ENCODE data around the gene EGFR.

Gene EGFR

DNA sequence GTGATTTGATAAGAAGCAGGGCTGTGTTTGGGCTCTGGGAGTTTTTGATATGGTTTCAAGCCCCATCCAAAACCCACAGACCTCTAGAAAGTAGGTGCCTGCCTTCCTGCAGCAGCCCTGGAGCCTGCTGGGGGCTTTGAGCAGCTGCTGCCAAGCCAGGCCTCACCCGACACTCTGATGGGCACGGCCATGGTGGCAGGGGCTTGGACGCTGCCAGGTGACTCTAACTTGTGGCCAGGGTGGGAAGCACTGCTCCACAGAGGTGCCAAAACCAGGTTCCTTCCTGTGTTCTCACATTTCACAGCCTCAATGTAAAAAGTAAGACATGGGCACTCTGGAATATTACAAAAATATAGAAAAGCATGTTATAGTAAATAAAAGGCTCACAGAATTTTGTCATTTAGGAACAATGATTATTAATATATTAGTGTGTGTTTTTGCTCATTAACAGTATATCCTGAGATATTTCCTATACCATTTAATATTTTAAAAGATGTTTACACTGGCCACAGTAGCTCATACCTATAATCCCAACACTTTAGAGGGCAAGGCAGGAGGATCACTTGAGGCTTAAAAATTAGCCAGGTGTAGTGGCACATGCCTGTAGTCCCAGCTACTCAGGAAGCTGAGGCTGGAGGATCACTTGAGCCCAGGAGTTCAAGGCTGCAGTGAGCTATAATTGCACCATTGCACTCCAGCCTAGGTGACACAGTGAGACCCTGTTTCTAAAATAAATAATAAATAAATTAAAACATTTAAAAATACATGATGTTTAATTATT, 95.1 kb downstream of the EGFR start:
- Mint-ChIP-seq H3K4me3 (no peak overlapping the region), H3K4me1 (no peaks in the 10 kb centered on the region), H3K27ac (no peak overlapping the region), H3K36me3 (no peaks in the 10 kb centered on the region), H3K27me3 (no peaks in the 10 kb centered on the region), H3K9me3 (no peaks in the 10 kb centered on the region)
- CTCF ChIA-PET, result no interaction called here
- no peak for DNase-seq

DNA sequence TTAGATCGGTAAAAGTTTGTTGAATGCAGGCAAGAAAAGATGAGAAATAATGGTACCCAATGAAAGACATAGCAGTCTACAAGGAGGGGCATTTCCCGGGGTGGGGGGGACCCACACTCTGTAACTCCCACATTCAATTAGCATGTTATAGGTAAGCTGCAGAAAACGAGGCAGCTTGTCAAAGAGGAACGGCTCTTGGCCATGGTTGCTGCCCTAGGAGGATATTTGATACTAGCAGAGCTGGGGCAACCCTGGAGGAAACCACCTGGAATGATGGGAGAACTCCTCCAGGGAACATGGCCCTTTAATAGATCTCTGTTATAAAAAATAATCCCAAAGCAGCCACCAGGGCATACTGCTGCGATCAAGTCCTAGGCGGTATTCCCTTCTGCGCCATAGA, 98.5 kb downstream of the EGFR start:
- H3K4me3 Mint-ChIP-seq, result no peak overlapping the region
- H3K27ac Mint-ChIP-seq, result no peak overlapping the region
- CTCF ChIA-PET, result no interaction called here
- H3K36me3 Mint-ChIP-seq, result no peaks in the 10 kb centered on the region
- H3K9me3 Mint-ChIP-seq, result no peaks in the 10 kb centered on the region
- no peak for DNase-seq
- H3K27me3 Mint-ChIP-seq, result peaks cover under 1% of the 10 kb centered on the region
- no peaks in the 10 kb centered on the region for H3K4me1 Mint-ChIP-seq

DNA sequence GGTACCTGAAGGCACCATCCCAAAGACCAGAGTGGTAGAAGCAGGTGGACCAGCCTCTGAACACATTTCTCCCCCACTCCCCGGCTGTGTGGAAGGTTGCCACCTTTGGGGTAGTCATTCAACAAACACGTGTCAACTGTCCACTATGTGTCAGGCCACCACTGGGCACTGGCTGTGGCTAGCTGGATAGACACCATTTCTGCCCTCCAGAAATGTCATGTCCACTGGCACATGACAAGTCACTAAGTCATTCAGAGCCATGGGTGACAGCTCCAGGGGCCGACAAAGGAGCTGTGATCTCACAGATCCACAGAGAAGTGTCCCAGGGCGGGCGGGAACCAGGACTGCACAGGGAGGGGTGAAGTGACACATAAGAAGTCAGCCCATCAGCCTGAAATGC, 99.6 kb downstream of the EGFR start:
- H3K4me1 Mint-ChIP-seq, result no peaks in the 10 kb centered on the region
- peaks cover 4% of the 10 kb centered on the region for H3K27me3 Mint-ChIP-seq
- H3K27ac Mint-ChIP-seq, result no peak overlapping the region

DNA sequence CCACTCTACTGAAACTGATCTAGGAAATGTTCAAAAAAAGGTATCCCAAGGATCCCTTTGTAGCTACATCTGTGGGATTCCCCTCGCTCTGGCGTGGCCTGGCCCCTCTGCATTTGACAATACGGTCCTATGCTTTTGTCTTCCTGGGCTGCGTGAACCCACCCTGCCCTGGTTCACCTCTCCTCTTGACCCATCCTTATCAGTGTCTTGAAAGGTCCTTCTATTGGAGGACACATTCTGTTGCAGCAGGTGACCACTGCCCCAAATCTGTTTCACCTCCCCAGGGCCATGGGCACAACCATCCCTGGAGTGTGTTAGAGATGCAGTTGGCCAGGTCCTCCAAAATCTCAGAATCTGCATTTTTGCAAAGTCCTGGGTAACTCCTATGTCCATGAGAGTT, 100.8 kb downstream of the EGFR start:
- CTCF ChIA-PET, result no interaction called here
- peaks cover 4% of the 10 kb centered on the region for H3K27me3 Mint-ChIP-seq
- no peak for DNase-seq

More for the DNA sequence above, 99.6 kb downstream of the EGFR start:
- no peak for DNase-seq
- no peaks in the 10 kb centered on the region for H3K36me3 Mint-ChIP-seq
- H3K9me3 Mint-ChIP-seq, result no peaks in the 10 kb centered on the region
- CTCF ChIA-PET, result no interaction called here
- no peak overlapping the region for H3K4me3 Mint-ChIP-seq

DNA sequence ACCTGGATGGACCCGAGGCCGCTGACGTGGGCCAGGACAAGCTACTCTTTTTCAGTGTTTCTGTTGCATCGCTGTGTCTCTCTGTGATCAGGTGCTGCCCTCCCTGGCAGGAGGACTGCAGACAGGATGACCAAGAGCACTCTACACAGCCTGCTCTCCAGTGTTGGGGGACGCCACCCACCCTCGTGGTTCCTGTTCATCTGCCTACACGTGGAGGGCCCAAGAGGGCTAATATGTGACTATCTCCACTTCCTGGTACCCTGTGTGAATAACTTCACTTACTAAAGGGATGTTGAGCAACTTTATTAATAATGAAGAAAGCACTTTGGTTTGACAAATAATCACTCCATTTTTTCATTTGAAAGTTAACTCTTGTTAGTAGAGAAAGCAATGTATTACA, 101.3 kb downstream of the EGFR start:
- H3K9me3 Mint-ChIP-seq, result no peaks in the 10 kb centered on the region
- CTCF ChIA-PET, result no interaction called here
- DNase-seq, result no peak
- no peaks in the 10 kb centered on the region for H3K36me3 Mint-ChIP-seq
- H3K4me3 Mint-ChIP-seq, result no peak overlapping the region
- H3K4me1 Mint-ChIP-seq, result no peaks in the 10 kb centered on the region
- no peak overlapping the region for H3K27ac Mint-ChIP-seq
- peaks cover 4% of the 10 kb centered on the region for H3K27me3 Mint-ChIP-seq

More for the DNA sequence above, 100.8 kb downstream of the EGFR start:
- Mint-ChIP-seq H3K27ac (no peak overlapping the region), H3K36me3 (no peaks in the 10 kb centered on the region), H3K4me1 (no peaks in the 10 kb centered on the region), H3K4me3 (no peak overlapping the region), H3K9me3 (no peaks in the 10 kb centered on the region)

DNA sequence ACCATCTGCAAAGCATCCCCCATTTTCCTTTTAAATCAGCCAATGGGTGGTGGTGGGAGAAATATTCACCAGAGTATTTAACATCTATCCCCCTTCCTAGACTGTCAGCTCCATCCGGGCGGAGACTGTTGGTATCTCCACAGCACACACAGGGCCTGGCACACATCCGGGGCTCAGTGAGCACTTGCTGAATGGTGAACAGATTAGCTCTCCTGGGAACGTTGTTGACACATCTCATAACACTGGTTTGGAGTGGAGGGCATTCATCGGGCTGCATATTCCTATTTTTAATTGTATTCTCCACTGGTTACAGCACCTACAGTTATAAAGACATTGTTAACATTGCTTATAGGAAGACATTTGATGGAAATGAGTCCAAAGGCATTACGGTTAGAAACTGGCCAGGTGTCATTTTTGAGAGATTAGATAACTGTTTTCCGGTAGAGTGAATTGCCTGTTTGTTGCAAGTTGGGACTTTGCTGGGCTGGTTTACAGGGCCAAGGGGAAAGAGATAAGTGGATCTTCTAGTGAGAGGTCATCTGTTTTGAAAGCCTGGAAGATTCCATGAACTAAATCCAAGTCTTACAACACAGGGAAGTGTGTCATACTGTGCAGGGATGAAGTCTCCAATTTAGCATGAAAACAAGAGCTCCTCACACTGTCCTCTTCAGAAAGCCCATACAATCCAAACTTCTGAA, 101.8 kb downstream of the EGFR start:
- H3K27ac Mint-ChIP-seq, result no peak overlapping the region
- H3K27me3 Mint-ChIP-seq, result peaks cover 5% of the 10 kb centered on the region
- H3K4me1 Mint-ChIP-seq, result no peaks in the 10 kb centered on the region
- CTCF ChIA-PET, result no interaction called here
- H3K36me3 Mint-ChIP-seq, result no peaks in the 10 kb centered on the region
- no peak for DNase-seq
- no peak overlapping the region for H3K4me3 Mint-ChIP-seq
- H3K9me3 Mint-ChIP-seq, result no peaks in the 10 kb centered on the region

DNA sequence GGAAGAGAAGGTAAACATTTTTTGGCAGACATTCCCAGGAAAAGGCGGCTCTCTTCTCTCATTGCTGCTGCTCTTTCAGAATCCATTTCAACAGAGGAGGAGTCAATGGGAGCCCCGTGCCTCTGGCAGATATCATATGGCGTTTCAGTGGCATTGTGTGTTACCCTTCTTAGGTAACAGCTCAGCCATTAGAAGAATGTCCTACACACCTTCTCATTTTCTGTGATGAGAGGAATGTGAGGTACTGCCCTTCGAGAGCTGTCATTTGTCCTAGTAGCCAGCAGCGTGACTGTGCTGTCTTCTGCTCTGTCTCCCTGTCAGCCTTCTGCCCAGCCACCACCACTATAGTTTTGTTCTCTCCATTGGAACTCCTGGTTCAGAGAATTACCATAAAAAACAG, 102.4 kb downstream of the EGFR start:
- no peak overlapping the region for H3K27ac Mint-ChIP-seq
- CTCF ChIA-PET, result no interaction called here
- no peaks in the 10 kb centered on the region for H3K4me1 Mint-ChIP-seq
- no peak overlapping the region for H3K4me3 Mint-ChIP-seq
- no peaks in the 10 kb centered on the region for H3K9me3 Mint-ChIP-seq
- DNase-seq, result no peak
- H3K36me3 Mint-ChIP-seq, result no peaks in the 10 kb centered on the region
- H3K27me3 Mint-ChIP-seq, result peaks cover 8% of the 10 kb centered on the region

DNA sequence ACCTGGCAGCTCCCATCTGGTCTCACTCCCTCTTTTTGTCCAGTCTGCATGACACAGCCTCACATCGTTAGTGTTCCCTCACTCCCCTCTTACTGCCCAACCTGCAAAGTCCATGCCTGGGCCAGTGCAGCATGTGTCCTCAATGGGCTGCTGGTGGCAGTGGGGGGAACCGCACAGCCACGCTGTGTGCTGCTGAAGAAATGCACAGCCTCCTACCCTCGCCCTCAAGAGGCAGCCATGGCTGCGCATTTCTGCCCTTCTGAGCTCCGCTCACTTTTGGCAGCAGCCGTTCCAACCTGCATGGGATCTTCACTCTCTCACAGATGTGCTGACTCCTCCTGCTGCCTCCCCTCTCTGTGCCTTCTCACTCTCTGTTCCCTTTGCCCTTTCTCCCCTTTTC, 103.4 kb downstream of the EGFR start:
- Mint-ChIP-seq H3K9me3 (no peaks in the 10 kb centered on the region), H3K36me3 (no peaks in the 10 kb centered on the region), H3K27ac (no peak overlapping the region), H3K27me3 (peaks cover 8% of the 10 kb centered on the region), H3K4me3 (no peak overlapping the region), H3K4me1 (no peaks in the 10 kb centered on the region)
- CTCF ChIA-PET, result no interaction called here
- DNase-seq, result no peak

DNA sequence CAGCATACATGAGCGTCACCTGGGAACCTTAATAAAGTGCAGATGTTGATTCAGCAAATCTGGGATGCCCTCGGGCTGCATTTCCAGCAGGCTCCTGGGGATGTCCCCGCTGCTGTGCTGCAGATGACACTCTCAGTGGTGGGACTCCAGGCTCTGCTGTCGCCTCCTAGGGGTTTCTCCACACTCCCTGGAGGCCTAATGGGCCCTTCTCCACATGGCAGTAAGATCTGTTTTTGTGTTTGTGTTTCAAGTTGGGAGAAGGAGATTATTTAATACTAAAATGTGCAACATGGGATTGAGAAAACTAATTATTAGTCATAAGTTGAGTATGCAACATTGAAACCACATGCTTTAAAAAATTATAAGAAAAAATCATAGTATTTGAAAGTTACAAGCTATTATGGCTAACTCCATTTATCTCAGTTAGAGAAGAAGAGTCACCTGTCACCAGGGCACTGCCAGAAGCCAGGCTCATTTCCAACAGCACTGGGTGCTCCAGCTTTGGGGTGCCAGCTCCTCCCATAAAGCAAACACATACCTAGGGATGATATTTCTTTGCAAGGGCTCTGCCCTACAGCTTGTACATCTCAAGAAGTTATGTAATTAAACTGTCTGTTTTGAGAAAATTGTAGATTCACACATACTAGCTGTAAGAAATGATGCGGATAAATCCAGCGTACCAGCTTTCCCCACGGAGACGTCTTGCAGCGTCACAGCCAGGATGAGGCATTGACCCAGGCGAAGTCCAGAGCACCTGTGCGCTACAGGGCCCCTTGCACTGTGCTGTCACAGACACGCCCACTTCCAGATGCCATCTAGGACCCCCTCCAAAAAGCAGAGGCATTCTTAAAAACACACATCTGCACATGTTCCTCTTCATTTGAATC, 106.4 kb downstream of the EGFR start:
- H3K27ac Mint-ChIP-seq, result no peak overlapping the region
- no peaks in the 10 kb centered on the region for H3K9me3 Mint-ChIP-seq
- CTCF ChIA-PET, result no interaction called here
- H3K27me3 Mint-ChIP-seq, result peaks cover 8% of the 10 kb centered on the region
- no peaks in the 10 kb centered on the region for H3K36me3 Mint-ChIP-seq
- H3K4me3 Mint-ChIP-seq, result no peak overlapping the region
- DNase-seq, result no peak
- H3K4me1 Mint-ChIP-seq, result no peaks in the 10 kb centered on the region

DNA sequence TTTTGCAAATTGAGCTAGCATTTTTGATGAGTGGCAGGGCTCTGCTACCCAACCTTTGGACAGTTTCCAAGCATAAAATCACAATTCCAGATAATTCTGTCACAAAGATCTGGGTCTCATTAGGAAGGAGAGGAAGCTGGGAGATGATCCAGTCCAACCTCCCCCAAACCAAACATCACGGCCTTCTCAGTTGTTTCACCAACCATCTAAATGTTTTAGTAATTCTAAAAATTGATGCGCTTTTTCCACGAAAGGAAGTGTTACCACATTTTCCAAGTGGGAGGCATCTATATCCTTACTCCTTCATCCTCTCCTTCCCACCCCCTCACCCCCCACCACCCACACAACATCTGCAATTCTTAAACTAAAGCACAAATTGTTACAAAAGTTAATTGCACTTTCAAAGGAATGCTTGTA, 108.3 kb downstream of the EGFR start:
- Mint-ChIP-seq H3K9me3 (no peaks in the 10 kb centered on the region), H3K27ac (no peak overlapping the region), H3K4me1 (no peaks in the 10 kb centered on the region), H3K27me3 (peaks cover 8% of the 10 kb centered on the region), H3K36me3 (no peaks in the 10 kb centered on the region), H3K4me3 (no peak overlapping the region)
- no peak for DNase-seq
- CTCF ChIA-PET, result no interaction called here

DNA sequence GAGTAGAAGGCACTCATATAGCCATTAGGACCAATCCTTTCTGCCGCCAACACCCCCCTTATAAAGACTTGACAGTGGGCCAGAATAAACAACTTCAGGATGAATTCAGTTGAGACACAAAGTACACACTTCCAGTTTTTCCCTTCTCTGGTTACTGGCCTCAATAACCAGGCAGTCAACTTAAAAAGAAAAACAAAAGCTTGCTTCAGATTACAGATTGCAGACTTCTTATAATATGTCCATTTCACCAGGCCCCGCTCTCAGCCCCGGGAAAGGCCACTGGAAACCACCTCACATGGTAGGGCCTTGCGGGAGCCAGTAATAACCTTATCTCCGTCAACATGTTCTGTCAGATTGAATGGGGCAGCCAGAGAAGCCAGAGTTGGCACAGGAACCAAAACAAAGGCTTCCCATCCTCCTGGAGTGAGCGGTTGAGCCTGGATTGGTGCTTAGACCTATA, 108.8 kb downstream of the EGFR start:
- Mint-ChIP-seq H3K27me3 (peaks cover 4% of the 10 kb centered on the region), H3K27ac (no peak overlapping the region), H3K36me3 (no peaks in the 10 kb centered on the region), H3K9me3 (no peaks in the 10 kb centered on the region), H3K4me1 (no peaks in the 10 kb centered on the region), H3K4me3 (no peak overlapping the region)
- no peak for DNase-seq
- CTCF ChIA-PET, result no interaction called here

DNA sequence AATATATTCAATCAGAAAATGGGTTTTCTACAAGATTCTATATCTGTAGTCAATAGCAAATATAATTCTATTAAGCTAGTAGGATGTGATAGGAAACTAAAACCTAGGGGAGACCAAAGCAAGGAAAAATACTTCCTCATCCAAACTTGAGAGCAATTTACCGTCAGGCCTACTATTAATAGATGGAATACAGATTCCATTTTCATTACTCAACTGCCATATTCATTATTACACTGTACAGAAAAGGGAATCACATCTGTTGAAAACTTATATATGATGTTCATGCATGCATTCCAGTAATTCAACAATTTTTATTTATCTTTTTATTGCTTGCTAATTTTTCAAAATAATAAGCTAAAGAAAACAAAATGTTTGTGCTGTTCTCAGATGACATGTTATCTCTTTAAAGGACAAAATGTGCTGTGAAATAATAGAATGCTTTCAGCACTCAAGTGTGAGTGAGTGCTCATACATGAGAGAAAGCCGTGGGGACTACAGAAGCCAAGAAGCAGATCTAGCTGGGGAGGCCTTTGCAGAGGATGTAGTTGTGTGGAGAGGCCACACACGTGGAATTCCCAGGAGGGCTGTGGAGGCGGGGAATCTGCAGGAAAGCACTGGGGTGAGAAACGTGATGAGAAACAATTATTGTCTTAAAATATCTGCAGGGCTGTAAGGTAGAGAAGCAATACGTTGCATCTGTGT, 110.0 kb downstream of the EGFR start:
- Mint-ChIP-seq H3K27me3 (peaks cover 4% of the 10 kb centered on the region), H3K4me1 (no peaks in the 10 kb centered on the region), H3K36me3 (no peaks in the 10 kb centered on the region), H3K4me3 (no peak overlapping the region), H3K27ac (no peak overlapping the region), H3K9me3 (no peaks in the 10 kb centered on the region)
- DNase-seq, result no peak
- CTCF ChIA-PET, result no interaction called here

DNA sequence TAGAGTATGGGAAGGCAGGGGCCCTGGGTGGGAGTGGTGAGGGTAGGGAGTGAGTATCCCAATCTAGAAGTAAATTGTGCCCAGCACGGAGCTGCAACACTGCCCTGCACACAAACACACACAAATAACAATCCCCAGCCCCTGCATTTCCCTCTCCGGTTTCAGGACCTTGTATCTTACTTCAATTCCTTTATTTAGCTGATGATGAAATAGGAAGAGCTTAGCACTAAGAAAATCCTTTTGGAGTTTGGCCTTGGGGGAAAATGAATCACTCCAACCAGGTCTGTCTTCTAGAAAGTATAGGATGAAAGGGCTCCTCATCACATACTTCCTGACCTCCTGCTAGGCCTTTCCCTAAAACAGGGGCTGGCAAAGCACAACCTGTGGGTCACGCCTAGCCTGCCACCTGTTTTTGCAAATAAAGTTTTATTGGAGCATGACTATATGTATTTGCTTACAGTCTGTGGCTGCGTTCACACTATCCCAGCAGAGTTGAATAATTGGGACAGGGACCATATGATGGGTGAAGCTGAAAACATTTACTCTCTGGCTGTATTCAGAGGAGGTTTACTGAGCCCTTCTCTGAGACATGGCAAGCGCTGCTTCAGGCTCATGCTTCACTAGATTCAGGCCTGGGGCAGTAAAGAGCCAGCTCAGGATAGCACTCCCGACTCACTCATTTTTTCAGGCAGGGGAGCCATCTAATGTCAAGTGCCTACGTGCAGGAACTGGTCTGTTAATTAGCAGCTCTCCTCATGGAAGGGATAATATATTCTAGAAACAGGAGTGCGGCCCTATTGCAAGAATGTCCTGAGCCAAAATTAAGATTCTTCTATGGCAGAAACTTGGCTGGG, 111.0 kb downstream of the EGFR start:
- Mint-ChIP-seq H3K9me3 (no peaks in the 10 kb centered on the region), H3K4me1 (no peaks in the 10 kb centered on the region), H3K36me3 (no peaks in the 10 kb centered on the region), H3K27me3 (peaks cover 4% of the 10 kb centered on the region), H3K27ac (no peak overlapping the region), H3K4me3 (no peak overlapping the region)
- no peak for DNase-seq
- CTCF ChIA-PET, result no interaction called here
